Ovary (tissue), 9 donors: ENCODE measurements around the gene TUBGCP5. TPM values are rescaled to one million over a fixed set of nuclear protein-coding genes. Genes with fewer than 3 reads are reported as not detected.
"Not testable (repeated sequence)": the region's sequence is repeated elsewhere in the genome, so short reads cannot be mapped to it uniquely, and the experiment has no call there.

Experiments used
- DNase-seq, 5 donors: peaks; one replicate each; pipeline ENCODE4 v3.0.0-alpha.2; 2019 to 2020
- H3K27ac ChIP-seq, 2 donors: fragments of 200-600 bp; one replicate each; pipeline versions ENCODE4 v1.5.1 to v1.8.0; 2019 to 2022
- H3K27me3 ChIP-seq: fragments of 200-600 bp; one replicate; pipeline ENCODE4 v1.8.0; 2022
- H3K36me3 ChIP-seq: fragments of 200-600 bp; sonication (generic); one replicate; pipeline ENCODE4 v1.5.1; 2019
- H3K4me1 ChIP-seq: one replicate; pipeline ENCODE4 v1.8.1; 2013; ENCODE audit warnings: mild to moderate bottlenecking, moderate library complexity; ENCODE audit not compliant: insufficient read depth
- H3K4me3 ChIP-seq: fragments of 200-600 bp; sonication (generic); one replicate; pipeline ENCODE4 v1.5.1; 2017
- H3K9me3 ChIP-seq, 2 donors: fragments of 200-600 bp in 1 of 2; sonication (generic) in 1 of 2; one replicate each; pipeline versions ENCODE4 v1.5.1 to v1.8.1; 2013 to 2019; ENCODE audit warnings: mild to moderate bottlenecking in 1 of 2, moderate library complexity in 1 of 2
- CTCF ChIP-seq, 3 donors: fragments of 450-650 bp in 2 of 3; fragments of 200-600 bp in 1 of 3; IDR thresholded peaks; one replicate each; pipeline versions ENCODE4 v1.5.1 to v1.8.0; 2016 to 2022; ENCODE audit warnings: antibody characterized with exemption in 3 of 3, mild to moderate bottlenecking in 1 of 3
- EP300 ChIP-seq: sonication (generic); formaldehyde crosslinking; IDR thresholded peaks from one replicate; pipeline ENCODE4 v1.6.1; 2017; ENCODE audit warnings: antibody characterized with exemption
- POLR2A ChIP-seq: fragments of 450-650 bp; IDR thresholded peaks from one replicate; pipeline ENCODE4 v1.6.1; 2017; ENCODE audit warnings: antibody characterized with exemption, mild to moderate bottlenecking, moderate library complexity
- WGBS, 3 donors: extraction: QIAGEN DNeasy Blood & Tissue Kit in 1 of 3; methylation state at CpG; one replicate each; pipeline versions ENCODE4 v1.1.5 to v1.1.7; 2013 to 2017; 5-methylcytosine and 5-hydroxymethylcytosine counted together
- intact Hi-C, 4 donors: fragments of 100-400 bp; cut with DNase I; formaldehyde crosslinking; loops; one replicate each; pipeline versions ENCODE4 v1.11.0 to v1.15.1; 2022 to 2023
- polyA plus RNA-seq, 2 donors: library from polyadenylated mRNA; stranded (reverse); fragments of 200-250 nt in 1 of 2; fragments of 350-450 nt in 1 of 2; fragmentation: Illumina TruSeq in 1 of 2; extraction: RNeasy Lipid Tissue Mini Kit (QIAGEN cat#74804) in 1 of 2; gene quantifications; one replicate each; pipeline ENCODE4 v1.2.3, GENCODE V29; 2013 to 2014
- total RNA-seq, 7 donors: library from RNA; depleted of rRNA in 2 of 7; stranded (reverse); fragments of >200 nt in 2 of 7; fragmentation: NEBNext Ultra II Directional in 3 of 7; extraction: Animal tissue kit (Norgen Biotek cat#: 25700) in 3 of 7; gene quantifications; one replicate each; pipeline versions ENCODE4 v1.1.0 to v1.2.4, GENCODE V29; 2016 to 2023
- donor health status: DM: no; HTN: no; CAD: no; lungs with moderate emphysema.
- donor health status: DM: no; HTN: no; CAD: no.
- donor health status: Bipolar disorder and iron deficiency.
- donor health status: DM: yes; HTN: yes; CAD: no.
- donor health status: DM: no; HTN: no; CAD: no.
- donor health status: DM: yes; HTN: yes; CAD: no.

TUBGCP5 gene
- total and polyA plus RNA-seq, 9 donors, result 8.5 to 25.6 (median 16.1) TPM

DNA sequence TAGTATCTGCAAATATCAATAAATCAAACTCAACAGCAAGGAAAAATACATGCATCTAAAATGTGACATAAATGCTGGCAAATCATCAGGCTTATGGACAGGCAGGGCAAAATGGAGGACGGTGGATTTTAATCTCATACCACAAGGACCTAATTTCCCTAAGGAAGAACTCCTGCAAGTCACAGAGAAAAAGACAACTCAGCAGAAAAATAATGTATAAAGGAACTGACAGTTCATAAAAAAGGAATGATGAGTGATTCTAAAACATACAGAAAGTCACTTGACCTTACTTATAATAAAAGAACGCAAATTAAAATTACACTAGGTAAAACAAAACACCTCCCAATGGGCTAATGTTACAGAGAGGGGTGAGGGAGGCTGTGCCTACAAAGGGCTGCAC is 17.2 kb downstream of the TUBGCP5 start:
- Histone ChIP-seq H3K27ac (no peak overlapping the region), H3K4me3 (no peak overlapping the region), H3K4me1 (no peaks in the 10 kb centered on the region), H3K9me3 (no peaks in the 10 kb centered on the region), H3K27me3 (no peaks in the 10 kb centered on the region), H3K36me3 (no peaks in the 10 kb centered on the region)
- WGBS, 3 donors, result 88 to 96% (median 94%) methylated on average over 2 of the region's 2 CpGs
- DNase-seq, result no peak
- intact Hi-C loops, result no loop called here
- TF ChIP-seq POLR2A, result no peak
- no peak for TF ChIP-seq EP300
- no peak for TF ChIP-seq CTCF (IDR thresholded peaks at IDR 0.05)

GRCh38 chr15:23014394-23015000 is 24.9 kb downstream of the TUBGCP5 start:
- WGBS, 3 donors, result 89 to 94% (median 91%) methylated on average over 2 to 3 of the region's 3 CpGs
- Histone ChIP-seq H3K9me3 (no peaks in the 10 kb centered on the region), H3K4me3 (no peak overlapping the region), H3K36me3 (no peaks in the 10 kb centered on the region), H3K4me1 (no peaks in the 10 kb centered on the region), H3K27ac (no peak overlapping the region), H3K27me3 (no peaks in the 10 kb centered on the region)
- no peak for TF ChIP-seq CTCF (IDR thresholded peaks at IDR 0.05)
- TF ChIP-seq POLR2A, result no peak
- no peak for TF ChIP-seq EP300
- intact Hi-C loops, result no loop called here
- no peak for DNase-seq

- H3K4me3 ChIP-seq, result no peak overlapping the region
- TF ChIP-seq EP300 (no peak), CTCF (IDR thresholded peaks at IDR 0.05) (no peak), POLR2A (no peak)
- no peaks in the 10 kb centered on the region for H3K9me3 ChIP-seq
- DNase-seq, result no peak
- intact Hi-C loops, result no loop called here
- H3K27ac ChIP-seq, result no peak overlapping the region
- no peaks in the 10 kb centered on the region for H3K27me3 ChIP-seq
- 91 to 96% (median 94%) methylated on average over 5 of the region's 5 CpGs for WGBS, 3 donors
- H3K36me3 ChIP-seq, result no peaks in the 10 kb centered on the region
- no peaks in the 10 kb centered on the region for H3K4me1 ChIP-seq
Observed at GRCh38 chr15:23013681-23014080, 25.7 kb downstream of the TUBGCP5 start.

DNA sequence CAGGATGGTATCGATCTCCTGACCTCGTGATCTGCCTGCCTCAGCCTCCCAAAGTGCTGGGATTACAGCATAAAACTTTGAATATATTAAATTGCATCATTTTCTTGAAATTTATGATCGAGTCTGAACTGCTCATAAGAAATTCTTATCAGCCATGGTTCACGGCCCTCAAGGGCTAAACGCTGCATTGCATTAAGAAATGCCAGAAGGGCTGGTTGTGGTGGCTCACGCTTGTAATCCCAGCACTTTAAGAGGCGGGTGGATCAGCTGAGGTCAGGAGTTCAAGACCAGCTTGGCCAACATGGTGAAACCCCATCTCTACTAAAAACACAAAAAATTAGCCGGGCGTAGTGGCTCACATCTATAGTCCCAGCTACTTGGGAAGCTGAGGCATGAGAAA is 26.8 kb downstream of the TUBGCP5 start:
- intact Hi-C loops, H3K4me1 ChIP-seq, H3K9me3 ChIP-seq, H3K36me3 ChIP-seq, H3K27me3 ChIP-seq, H3K4me3 ChIP-seq, H3K27ac ChIP-seq, DNase-seq: not testable (repeated sequence)
- WGBS, 3 donors, result 94 to 96% (median 95%) methylated on average over 9 of the region's 9 CpGs

DNA sequence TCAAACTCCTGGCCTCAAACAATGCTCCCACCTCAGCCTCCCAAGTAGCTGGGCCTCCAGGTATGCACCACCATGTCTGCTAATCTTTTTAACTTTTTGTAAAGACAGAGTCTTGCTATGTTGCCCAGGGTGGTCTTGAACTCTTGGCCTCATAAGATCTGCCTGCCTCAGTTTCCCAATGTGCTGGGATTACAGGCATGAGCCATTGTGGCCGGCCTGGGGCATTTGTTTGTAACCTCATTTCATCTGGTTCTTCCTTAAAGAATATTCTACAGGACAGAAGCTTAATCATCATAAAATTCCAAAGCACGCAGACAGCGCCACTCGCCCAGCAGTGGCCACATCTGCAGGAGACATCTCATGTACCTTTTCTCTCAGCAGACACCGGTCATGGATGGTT is 35.6 kb downstream of the TUBGCP5 start:
- no peaks in the 10 kb centered on the region for H3K27me3 ChIP-seq
- no peak overlapping the region for H3K4me3 ChIP-seq
- H3K27ac ChIP-seq, result no peak overlapping the region
- H3K9me3 ChIP-seq, result no peaks in the 10 kb centered on the region
- TF ChIP-seq POLR2A (no peak), EP300 (no peak), CTCF (IDR thresholded peaks at IDR 0.05) (no peak)
- H3K36me3 ChIP-seq, result no peaks in the 10 kb centered on the region
- no peaks in the 10 kb centered on the region for H3K4me1 ChIP-seq
- 97 to 99% (median 97%) methylated on average over 5 of the region's 5 CpGs for WGBS, 3 donors
- intact Hi-C loops, result no loop called here
- no peak for DNase-seq
